Epidermal melanocyte (primary cell): Measurements from ENCODE around the gene COBL.

Experiments used
- DNase-seq: peaks from one replicate; pipeline ENCODE4 v3.0.0; 2011; ENCODE audit warnings: low spot score; ENCODE audit not compliant: insufficient read length

COBL gene

DNA sequence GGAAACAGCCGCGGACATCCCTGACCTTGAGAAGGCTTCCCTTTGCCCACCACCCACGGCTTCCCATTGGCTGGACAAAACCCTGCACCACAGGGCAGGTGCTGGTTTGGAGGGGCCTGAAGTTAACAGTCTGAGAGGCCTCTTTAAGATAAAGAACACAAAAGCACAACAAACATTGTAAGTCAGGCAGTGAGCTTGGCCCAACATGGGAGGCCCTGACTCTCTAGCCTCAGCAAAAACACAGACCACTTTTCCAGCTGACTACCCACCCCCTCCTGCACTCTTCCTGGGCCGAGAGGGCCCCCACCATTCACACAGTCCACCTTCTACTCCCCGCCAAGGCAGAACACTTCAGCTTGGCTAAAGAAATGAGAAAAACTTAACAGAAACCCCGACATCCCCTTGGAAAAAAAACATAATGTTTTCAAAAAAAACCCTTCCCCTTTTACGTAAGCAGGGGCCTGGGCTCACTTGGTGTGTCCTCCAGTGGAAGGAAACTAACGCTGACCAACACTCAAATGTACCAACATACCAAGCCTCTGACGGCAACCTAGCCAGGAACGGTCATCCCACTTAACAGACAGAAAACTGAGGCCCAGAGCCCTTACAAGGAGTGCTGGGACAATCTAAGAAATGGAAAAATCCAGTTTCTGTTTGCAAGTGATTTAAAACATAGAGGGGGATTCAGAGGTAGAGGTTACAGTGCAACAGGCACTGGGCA, 80.9 kb downstream of the COBL start:
- no peak for DNase-seq

DNA sequence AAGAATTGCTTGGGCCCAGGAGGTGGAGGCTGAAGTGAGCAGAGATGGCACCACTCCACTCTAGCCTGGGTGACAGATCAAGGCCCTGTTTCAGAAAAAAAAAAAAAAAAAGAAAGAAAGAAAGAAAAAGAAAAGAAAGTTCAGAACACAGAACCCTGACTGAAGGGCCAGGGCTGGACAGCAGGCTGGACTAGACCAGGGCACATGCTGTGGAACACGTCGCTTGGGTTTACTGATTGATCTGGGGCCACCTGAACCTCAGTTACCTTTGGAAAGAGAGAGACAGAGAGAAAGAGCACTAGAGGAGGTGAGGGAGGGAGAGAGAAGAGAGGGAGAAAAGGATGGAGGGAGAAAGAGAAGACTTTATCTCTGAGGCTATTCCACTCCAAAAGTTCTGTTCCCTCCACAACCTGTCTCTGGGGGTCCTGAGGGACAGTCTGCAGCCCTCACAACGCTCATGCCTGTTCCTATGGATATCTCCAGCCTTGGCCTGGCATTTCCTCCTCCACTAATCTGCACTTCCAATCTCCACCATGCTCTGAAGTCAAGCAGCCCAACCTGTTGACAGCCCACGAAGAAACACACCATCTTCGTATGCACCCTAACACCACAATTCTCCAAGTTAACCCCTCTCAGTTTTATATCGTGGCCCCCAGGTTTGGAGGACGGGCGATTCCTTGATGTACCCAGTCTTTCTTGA, 81.8 kb downstream of the COBL start:
- no peak for DNase-seq

DNA sequence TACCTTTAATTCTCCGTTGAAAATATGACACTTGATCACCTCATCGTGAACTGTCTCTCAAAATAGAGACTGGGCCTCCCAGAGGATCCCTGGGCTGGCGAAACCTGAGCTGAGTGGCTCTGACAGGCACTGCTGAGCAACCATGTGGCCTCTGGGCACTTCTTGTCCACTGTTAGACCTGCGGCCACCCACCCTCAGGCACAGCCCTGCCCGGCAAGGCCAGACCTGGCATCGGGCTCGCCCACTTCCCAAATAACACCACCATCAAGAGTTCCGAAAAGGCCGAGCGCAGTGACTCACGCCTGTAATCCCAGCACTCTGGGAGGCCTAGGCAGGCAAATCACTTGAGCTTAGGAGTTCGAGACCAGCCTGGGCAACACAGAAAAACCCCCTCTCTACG, 82.5 kb downstream of the COBL start:
- no peak for DNase-seq

DNA sequence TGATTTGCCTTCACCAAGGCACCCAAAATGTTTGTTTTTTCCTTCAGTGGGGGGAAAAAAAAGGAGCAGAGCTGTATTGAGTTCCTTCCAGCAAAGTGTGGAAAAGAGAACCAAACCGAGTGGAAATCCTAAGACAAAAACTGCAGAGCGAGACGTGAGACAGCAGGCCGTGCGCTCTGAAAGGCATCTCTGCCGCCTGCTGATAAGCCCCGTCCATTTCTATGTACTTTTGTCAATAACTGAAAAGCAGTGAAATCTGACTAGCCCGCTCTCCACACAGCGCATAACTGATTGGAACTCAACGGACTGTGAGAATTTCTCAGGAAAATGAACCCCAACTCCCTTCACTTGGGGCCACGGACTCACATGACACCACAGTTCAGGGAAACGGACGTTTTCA, 83.2 kb downstream of the COBL start:
- no peak for DNase-seq

DNA sequence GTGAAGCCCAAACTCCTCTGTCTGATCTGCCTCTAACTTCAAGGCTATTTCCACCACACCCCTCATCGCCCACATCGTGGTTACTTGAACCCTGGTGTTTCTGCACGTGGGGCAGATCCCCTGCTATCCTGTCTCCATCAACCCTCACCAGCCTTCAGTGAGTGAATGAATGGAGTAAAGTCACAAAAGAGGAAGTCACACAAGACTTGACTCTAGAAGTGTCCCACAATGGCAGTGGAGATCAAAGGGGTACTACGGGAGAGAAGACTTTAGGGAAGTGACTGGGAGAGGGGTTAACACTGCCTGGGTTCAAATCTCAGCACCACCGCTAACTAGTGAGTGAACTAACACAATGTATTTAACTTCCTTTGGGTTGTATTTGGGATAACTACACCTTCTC, 85.9 kb downstream of the COBL start:
- DNase-seq: no peak

DNA sequence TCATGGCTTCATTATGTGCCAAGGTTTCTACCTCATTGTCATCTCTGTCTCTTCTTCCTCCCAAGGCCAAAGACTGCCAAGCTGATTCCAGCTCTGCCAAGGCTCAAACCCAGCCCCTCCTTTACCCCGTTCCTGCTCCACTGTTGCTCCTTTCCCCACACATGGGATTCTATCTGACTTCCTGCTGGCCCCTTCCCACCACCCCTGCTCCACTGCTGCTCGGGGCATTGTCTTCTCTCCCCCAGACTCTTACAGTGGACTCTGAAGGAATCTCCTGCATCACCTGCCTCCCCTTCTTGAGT, 86.3 kb downstream of the COBL start:
- no peak for DNase-seq

DNA sequence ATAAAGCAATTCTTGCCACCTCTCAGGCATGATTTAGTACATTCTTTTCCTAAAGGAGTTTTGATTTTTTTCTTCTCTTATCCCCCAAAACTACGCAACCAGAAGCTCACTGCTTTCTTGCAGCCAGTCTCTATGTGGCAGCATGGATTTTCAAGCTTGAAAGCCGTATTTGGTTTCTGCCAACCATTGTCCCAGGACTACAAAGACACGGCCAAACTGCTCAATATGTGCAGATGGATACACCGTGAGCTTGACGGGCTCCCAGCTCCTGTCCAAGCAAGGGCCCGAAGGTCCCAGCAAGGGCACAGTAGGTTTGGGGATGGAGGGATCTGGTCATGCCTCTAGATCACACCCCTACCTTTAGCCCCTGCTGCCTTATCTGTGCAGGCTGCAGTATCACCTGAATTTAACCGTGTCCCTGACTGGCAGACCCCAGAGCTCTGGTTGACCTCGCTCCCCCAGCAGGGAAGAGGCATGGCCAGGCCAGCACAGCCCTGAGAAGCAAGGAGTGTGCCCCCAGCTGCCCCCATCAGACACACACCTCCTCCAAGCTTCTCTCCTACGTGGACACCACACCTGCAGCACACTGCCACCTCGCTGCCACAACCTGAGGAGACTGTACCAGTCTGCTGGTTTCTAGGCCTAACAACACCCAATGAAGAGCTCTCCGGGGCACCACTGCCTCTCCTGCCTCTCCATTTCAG, 86.8 kb downstream of the COBL start:
- no peak for DNase-seq

DNA sequence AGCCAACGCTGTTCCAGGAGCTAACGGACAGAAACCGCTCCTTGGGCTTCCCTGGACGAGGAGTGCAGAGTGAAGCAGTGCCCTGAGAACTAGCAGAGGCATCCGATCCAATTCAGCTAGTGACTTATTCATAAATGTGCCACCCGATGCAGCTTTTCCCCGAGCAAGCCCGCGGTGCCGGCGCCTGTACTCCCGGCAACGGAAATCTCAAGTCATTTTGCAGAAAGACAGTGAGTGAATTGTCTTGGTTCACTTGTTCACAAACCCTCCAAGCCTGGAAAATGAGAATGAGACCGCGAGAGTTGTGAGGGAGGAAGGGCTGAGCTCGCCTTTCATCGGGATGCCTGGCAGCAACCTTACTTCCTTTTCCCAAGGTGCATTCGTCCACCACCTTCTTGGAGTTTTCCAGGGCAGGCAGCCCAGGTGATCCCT, 87.5 kb downstream of the COBL start:
- DNase-seq: no peak

DNA sequence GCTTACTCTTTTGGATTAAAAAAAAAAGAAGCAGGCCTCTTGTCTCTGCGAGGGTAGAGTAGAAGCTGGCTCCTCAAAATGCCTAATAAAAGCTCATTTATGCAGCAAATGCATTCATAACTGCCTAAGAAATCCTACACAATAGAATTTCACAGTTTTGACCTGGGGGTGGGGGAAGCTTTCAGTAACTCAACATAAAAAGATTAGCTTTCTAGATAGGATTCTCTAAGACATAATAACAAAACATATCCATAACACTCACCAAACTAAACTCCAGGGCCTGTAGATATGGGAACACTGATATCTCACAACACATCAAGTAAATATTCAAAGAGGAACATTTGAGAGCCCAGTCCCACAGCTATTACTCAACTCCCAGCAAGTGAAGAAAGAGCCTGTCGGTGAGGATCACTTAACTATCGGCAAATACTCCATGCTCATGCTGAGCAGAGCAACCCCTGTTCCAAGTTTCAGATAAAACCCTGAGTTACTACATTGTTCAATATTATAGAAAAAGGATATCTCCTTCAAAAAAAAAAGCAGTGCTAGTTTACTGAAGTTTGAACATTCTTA, 88.1 kb downstream of the COBL start:
- DNase-seq: no peak

DNA sequence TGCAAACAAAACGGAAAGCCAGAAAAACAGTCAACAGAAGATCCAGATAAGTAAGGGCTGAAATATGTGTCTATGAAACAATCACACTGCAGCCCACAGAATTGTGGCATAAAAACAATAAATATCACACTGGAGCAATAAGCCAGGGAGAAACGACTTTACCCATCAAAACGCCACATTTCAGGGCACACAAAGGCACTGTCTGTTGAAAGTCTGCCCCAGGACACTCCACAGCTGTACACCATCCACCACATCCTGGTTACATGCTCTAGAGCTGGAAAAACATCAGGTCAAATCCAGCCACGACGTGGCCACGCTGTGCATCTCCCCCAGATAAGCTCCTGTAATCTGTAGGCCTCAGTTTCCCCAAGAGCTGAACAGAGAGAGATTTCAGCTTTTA, 88.7 kb downstream of the COBL start:
- no peak for DNase-seq

DNA sequence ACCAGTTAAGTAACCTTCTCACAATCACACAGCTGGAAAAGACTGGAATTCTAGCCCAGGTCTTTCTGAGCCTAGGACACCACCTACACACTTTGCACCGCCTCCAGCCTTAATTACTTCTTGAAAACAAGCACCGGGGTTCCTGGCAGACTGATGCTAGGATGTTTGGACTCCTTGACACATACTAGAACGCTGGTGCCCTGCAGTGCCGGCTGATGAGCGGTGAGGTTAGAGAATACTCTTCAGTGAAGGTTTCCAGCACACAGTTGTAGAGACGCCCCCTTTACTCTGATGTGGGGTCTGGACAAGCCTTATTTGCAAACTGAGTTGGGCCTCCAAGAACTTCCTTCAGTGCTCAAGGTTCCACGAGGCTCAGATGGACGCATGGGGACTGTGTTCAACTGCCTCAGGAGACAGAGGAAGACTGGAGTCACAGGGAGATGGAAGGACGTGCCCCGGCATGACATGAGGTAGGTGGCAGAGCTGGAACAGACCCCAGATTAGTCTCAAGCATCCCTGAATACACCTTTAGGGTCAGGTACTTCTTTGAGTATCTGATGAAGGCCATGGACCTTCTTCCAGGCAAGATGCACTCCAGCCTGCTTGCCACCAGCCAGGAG, 89.6 kb downstream of the COBL start:
- DNase-seq: no peak

DNA sequence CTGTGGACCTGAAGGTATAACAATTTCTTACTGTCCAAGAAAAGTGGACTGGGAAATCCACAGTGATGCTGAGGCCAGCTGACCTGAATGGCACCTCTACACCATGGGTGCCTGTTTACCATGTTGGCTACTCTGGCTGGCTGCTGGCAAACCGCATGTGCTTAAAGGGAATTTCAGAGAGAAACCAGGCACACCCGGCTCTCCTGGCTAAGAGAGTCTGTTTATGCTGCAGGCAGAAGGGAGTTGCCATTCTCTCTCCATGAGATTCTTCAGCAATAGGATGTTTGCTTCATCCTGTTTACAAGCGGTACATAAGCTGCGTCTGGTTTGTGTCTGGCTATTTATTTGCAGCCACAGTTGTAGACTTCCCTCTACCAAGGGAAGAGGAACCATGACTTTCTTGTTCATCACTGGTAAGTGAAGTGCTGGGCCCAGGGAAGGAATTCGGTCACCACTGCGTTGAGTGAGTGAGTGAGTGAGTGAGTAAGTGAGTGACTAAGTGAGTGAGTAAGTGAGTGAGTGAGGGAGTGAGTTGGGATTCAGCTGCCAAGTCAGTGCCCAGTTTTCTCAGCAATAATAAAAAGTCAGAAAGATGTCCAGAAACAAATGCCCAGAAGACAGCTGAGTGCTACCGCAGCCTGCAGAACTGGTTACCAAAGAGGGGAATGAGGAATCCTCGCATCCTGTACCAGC, 90.4 kb downstream of the COBL start:
- DNase-seq: no peak

DNA sequence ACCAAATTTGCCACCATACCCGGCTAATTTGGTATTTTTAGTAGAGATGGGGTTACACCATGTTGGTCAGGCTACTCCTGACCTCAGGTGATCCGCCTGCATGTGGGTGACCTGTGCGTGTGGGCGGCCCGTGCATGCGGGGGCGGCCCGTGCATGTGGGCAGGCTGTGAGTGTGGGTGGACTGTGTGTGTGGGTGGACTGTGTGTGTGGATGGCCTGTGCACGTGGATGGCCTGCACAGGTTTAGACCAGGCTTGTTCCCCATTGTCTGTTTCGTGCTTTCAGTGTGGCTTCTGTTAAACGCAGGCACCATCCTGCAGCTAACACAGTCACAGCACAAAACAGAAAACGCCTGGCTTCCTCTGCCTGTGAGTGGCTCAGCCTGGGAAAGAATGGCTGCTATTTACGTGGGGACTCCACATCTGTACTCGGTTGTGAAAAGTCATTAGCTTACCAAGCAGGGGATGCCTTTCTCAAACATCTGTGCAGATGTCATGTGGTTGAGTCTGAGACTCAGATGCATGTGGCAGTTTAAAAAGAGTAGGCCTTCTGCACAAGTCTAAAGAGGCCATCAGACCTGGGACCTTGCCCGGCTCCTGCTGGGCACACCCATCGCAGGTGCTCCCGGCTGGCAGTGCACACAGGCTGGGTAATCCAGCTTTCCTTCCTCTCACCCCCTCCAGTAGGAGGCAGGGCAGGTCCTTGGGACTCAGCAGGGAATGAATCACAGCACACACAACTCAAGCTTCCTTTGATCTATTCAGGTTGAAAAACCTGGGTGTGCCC, 91.6 kb downstream of the COBL start:
- DNase-seq: no peak

DNA sequence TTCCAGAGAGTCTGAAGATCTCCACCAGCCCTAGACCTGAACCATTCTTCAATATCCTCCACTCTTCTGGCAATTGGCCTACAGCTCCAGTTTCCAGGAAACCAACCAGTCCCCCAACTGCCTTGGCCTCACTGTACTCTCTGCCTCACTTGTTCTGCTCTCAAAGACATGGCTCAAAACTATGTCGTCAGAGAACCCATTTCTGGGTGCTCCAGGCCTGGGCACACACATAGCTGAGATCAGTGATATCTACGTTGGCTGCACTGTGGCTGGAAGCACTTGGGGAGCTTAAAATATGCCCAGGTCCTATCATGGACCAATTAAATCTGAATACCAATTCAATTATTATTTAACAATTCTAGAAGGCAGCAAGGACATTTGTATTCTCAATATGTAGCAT, 93.1 kb downstream of the COBL start:
- DNase-seq: no peak

DNA sequence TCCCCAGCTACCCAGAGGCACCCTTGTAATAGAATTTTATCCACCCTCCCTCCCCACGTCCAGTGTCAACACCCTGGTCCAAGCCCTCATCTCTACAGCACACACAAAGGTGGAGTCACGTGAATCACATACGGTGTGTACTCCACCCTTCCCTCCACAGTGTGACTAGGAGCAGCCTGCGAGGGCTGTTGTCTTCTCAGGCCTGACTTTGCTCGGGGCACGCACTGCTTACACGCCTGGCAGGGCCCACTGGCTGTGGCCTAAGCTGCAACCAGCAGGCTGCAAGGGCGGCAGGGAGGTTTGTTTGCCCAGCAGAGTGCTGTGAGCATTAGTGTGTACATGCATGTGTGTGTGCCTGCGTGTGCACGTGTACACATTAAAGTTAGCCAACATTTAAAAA, 93.7 kb downstream of the COBL start:
- DNase-seq: no peak

DNA sequence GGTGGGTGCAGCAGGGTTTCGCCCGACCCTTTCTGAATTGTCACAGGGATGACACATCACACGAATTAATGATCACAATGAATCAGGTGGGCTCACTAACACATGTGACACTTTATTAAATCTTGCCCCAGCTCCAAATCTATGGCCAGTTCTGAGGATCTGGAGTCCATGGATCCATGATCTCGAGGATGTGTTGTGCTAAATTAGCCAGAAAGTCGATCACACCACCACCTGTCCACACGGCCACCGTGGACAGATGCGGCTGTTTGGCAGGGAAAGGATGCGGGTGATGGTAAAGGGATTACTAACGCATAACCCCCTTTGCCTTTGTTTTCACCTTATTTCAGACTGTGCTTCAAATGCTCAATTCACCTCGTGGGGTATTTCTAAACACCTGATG, 96.4 kb downstream of the COBL start:
- DNase-seq: no peak

DNA sequence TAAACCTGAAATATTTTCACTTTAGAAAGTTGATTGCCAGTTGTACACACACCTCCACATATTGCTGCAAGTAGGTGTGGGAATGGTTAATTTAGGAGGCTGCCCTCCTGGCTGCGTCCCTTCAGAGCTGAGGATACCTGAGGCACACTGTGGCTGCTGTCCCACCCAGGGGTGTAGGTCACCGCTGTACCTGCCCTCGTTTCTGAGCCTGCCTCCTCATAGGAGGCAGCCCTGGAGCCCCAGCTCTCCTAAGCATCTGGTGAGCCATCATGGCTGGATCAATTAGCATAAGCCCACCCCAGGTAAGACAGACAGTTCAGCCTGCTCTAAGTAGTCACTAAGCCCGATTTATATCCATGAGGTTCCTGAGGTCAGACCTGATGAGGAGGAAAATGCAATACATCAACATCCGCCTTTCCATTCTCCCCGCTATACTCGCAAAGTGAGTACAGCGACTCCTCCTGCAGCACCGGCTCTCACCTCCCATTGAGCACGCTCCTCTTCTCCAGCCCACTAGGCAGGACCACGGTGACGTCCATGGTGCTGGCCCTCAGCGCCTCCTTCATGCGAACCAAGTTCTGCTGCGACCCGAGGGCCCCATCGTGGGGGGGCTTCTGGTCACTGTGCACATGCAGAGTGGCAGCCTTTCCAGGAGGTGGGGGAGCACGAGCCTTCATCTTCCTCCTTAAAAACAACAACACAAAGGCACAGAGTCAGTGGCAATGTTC, 97.2 kb downstream of the COBL start:
- DNase-seq: no peak

DNA sequence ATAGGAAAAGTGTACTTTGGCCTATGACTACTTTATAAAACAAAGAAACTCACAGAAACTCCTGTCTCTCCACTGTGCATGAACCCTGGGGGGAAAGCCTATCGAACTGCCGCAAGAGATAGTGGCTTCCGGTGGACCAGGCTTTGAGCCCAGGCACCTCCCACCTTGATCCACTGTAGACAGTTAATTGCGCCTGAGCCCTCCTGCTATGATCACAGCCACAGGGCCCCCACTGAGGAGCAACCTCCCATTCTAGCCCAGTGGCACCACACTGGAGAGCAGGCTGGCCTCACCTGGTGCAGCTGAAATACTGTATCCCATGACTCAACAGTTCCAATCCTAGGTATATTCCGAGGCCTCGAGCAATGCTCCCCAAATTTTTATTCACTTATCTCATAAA, 98.8 kb downstream of the COBL start:
- DNase-seq: no peak

DNA sequence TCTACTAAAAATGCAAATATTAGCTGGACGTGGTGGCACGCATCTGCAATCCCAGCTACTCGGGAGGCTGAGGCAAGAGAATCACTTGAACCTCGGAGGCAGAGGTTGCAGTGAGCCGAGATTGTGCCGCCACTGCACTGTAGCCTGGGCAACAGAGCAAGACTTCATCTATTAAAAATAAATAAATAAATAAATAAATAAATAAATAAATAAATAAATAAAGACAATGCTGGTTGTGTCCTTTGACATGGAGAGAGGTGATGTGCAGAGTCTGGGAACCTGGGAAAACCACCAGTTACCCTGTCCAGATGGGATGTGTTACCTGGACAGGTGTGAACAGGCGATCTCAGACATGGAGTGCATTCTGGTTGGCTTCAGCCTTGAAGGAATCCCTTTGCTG, 102.5 kb downstream of the COBL start:
- no peak for DNase-seq

DNA sequence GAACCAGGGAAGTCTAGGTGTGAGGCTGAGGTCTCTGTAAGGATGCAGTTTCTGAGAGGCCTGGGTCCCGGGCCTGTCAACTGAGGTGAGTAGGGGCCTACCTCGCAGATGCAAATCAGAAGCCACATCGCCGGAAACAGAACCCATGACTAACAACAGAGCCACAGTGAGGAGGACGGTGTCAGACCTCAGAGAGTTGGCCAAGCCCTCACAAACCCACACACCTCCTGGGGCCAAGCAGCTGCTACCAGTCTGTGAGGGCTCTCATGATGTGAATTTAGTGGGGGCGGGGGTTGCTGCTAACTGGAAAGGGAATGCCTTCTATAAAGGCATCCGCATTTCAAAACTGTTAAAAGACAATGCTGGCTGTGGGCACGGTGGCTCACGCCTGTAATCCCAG, 103.0 kb downstream of the COBL start:
- no peak for DNase-seq
